Activated naive CD8-positive, alpha-beta T cell treated with anti-CD3 and anti-CD28 coated beads, Interleukin-2, amount 10 ng/mL, durations not matched to agents 7 days and 5 days (primary cell): ENCODE results near the gene PSMA8. TPM values are rescaled to one million over a fixed set of nuclear protein-coding genes. Genes with fewer than 3 reads are reported as not detected.
"Not testable (repeated sequence)": the region's sequence is repeated elsewhere in the genome, so short reads cannot be mapped to it uniquely, and the experiment has no call there.

Source experiments
- ATAC-seq: fragments of 150-1000 bp; cut with Tn5 transposase; one replicate; pipeline ENCODE4 v1.10.0; 2021; ENCODE audit warnings: low read depth, moderate library complexity
- POLR2A ChIA-PET: fragments of 350-600 bp; sonication (Branson Sonifier 250); formaldehyde crosslinking; loops from one replicate; lab custom pipeline; 2021; ENCODE audit warnings: antibody characterized with exemption; lab: Charles Lee
- DNase-seq: peaks from one replicate; pipeline ENCODE4 v3.0.0; 2021
- H3K27ac Mint-ChIP-seq: one replicate; pipeline ENCODE4 v1.8.0; 2022; ENCODE audit warnings: mild to moderate bottlenecking, mixed read lengths
- H3K27me3 Mint-ChIP-seq: one replicate; pipeline ENCODE4 v1.8.0; 2022; ENCODE audit warnings: mild to moderate bottlenecking, moderate library complexity, mixed read lengths
- H3K36me3 Mint-ChIP-seq: one replicate; pipeline ENCODE4 v1.8.0; 2021; ENCODE audit warnings: mild to moderate bottlenecking, mixed read lengths
- H3K4me1 Mint-ChIP-seq: one replicate; pipeline ENCODE4 v1.8.0; 2021; ENCODE audit warnings: mixed read lengths
- H3K4me3 Mint-ChIP-seq: one replicate; pipeline ENCODE4 v1.8.0; 2022; ENCODE audit warnings: mild to moderate bottlenecking, moderate library complexity, mixed read lengths
- H3K9me3 Mint-ChIP-seq: one replicate; pipeline ENCODE4 v1.8.0; 2021; ENCODE audit warnings: mixed read lengths
- total RNA-seq, 2 experiments: library from RNA; stranded (reverse); gene quantifications; one replicate each; pipeline ENCODE4 v1.2.3, GENCODE V29; 2021

PSMA8 gene
- total RNA-seq, 2 experiments from 2014 or later: 1.3 to 1.4 TPM

GRCh38 chr18:26227051-26227670, 93.5 kb downstream of the PSMA8 start:
- ATAC-seq (peak; percentile 8), DNase-seq (no peak)
- Mint-ChIP-seq H3K4me3 (peak overlapping the region; percentile 93), H3K4me1 (peaks cover 27% of the 10 kb centered on the region), H3K27ac (peak overlapping the region; percentile 83), H3K9me3 (no peaks in the 10 kb centered on the region), H3K36me3 (no peaks in the 10 kb centered on the region), H3K27me3 (no peaks in the 10 kb centered on the region)
- POLR2A ChIA-PET: interaction anchor here (0.9 to 1.7 kb wide), 6 partner anchors 10 to 137 kb away, joined by 3 to 8 read pairs (median 3); partner anchors contain the start of genes PSMA8 and SS18

- ATAC-seq (no peak), DNase-seq (no peak)
- Mint-ChIP-seq H3K27me3 (no peaks in the 10 kb centered on the region), H3K4me3 (peak overlapping the region; percentile 93), H3K9me3 (no peaks in the 10 kb centered on the region), H3K36me3 (peaks cover 4% of the 10 kb centered on the region), H3K27ac (no peak overlapping the region), H3K4me1 (peaks cover 33% of the 10 kb centered on the region)
- POLR2A ChIA-PET: no interaction called here
Measured at GRCh38 chr18:26228562-26229260, 95.0 kb downstream of the PSMA8 start.

DNA sequence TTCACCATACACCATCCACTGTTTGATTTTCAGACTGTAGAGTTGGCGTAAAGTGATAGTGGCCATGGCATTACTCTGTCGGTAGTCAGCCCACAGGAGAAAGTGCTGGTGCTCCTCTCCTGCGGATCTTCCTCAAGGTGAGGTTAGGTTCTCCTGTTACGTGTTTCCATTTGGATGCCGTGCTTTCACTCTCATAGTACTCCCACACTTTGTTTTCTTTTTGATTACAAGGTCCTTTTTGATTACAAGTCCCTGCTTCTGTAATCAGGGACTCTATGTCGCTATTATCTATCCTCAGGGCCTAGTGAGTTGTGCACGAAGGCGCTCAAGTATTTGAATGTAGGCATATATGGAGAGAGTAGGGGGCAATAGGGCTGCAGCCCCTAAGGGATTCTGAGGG, 96.8 kb downstream of the PSMA8 start:
- H3K4me3 Mint-ChIP-seq: no peak overlapping the region
- no peak for ATAC-seq
- POLR2A ChIA-PET: no interaction called here
- no peak for DNase-seq
- H3K4me1 Mint-ChIP-seq: peaks cover 38% of the 10 kb centered on the region
- peaks cover 4% of the 10 kb centered on the region for H3K36me3 Mint-ChIP-seq
- no peaks in the 10 kb centered on the region for H3K27me3 Mint-ChIP-seq
- H3K9me3 Mint-ChIP-seq: peaks cover 2% of the 10 kb centered on the region
- no peak overlapping the region for H3K27ac Mint-ChIP-seq

- H3K27ac Mint-ChIP-seq: no peak overlapping the region
- DNase-seq (no peak), ATAC-seq (no peak)
- H3K36me3 Mint-ChIP-seq: peaks cover 5% of the 10 kb centered on the region
- H3K4me3 Mint-ChIP-seq: no peak overlapping the region
- H3K4me1 Mint-ChIP-seq: peaks cover 30% of the 10 kb centered on the region
- POLR2A ChIA-PET: no interaction called here
- H3K9me3 Mint-ChIP-seq: peaks cover 3% of the 10 kb centered on the region
- no peaks in the 10 kb centered on the region for H3K27me3 Mint-ChIP-seq
Measured at GRCh38 chr18:26233208-26233607, 99.5 kb downstream of the PSMA8 start.

- H3K9me3 Mint-ChIP-seq, H3K27ac Mint-ChIP-seq, DNase-seq, ATAC-seq, H3K36me3 Mint-ChIP-seq, H3K27me3 Mint-ChIP-seq, H3K4me3 Mint-ChIP-seq, POLR2A ChIA-PET: not testable (repeated sequence)
- peaks cover 18% of the 10 kb centered on the region for H3K4me1 Mint-ChIP-seq
Measured at GRCh38 chr18:26237363-26237762, 103.7 kb downstream of the PSMA8 start.

- H3K36me3 Mint-ChIP-seq: peaks cover 10% of the 10 kb centered on the region
- ATAC-seq, H3K27ac Mint-ChIP-seq, DNase-seq, H3K4me3 Mint-ChIP-seq, H3K27me3 Mint-ChIP-seq, H3K9me3 Mint-ChIP-seq, POLR2A ChIA-PET: not testable (repeated sequence)
- peaks cover 13% of the 10 kb centered on the region for H3K4me1 Mint-ChIP-seq
Measured at GRCh38 chr18:26238718-26239117, 105.0 kb downstream of the PSMA8 start.

DNA sequence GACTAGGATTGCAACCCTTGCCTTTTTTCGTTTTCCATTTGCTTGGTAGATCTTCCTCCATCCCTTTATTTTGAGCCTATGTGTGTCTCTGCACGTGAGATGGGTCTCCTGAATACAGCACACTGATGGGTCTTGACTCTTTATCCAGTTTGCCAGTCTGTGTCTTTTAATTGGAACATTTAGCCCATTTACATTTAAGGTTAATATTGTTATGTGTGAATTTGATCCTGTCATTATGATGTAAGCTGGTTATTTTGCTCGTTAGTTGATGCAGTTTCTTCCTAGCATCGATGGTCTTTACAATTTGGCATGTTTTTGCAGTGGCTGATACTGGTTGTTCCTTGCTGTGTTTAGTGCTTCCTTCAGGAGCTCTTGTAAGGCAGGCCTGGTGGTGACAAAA, 108.7 kb downstream of the PSMA8 start:
- ATAC-seq, DNase-seq, H3K4me1 Mint-ChIP-seq, H3K27me3 Mint-ChIP-seq, H3K27ac Mint-ChIP-seq, POLR2A ChIA-PET, H3K4me3 Mint-ChIP-seq: not testable (repeated sequence)
- H3K36me3 Mint-ChIP-seq: peaks cover 18% of the 10 kb centered on the region
- H3K9me3 Mint-ChIP-seq: peaks cover 12% of the 10 kb centered on the region

Other genes with a start within 250 kb of the PSMA8 start
- 10 to 100 TPM; 64.3 to 67.4 TPM for gene SS18, start 43.3 kb upstream of the PSMA8 start, total RNA-seq
- 1 to 10 TPM; 7.3 to 7.5 TPM for gene TAF4B, start 92.6 kb downstream of the PSMA8 start, total RNA-seq